Posterior vena cava (tissue), 2 donors: Measurements from ENCODE around the gene TMEFF2. TPM values are rescaled to one million over a fixed set of nuclear protein-coding genes. Genes with fewer than 3 reads are reported as not detected.
"Not testable (repeated sequence)": the region's sequence is repeated elsewhere in the genome, so short reads cannot be mapped to it uniquely, and the experiment has no call there.

Experiments used
- DNase-seq: peaks from one replicate; pipeline ENCODE4 v3.0.0-alpha.2; 2020; ENCODE audit warnings: low spot score
- intact Hi-C, 2 donors: fragments of 100-400 bp; cut with DNase I; formaldehyde crosslinking; loops; one replicate each; pipeline versions ENCODE4 v1.14.1 to v1.14.2; 2022 to 2023
- total RNA-seq, 2 donors: library from RNA; stranded (reverse); fragmentation: NEBNext Ultra II Directional; extraction: Animal tissue kit (Norgen Biotek cat#: 25700); gene quantifications; one replicate each; pipeline ENCODE4 v1.2.1, GENCODE V29; 2021
- donor health status: DM: yes; HTN: yes; CAD: no.
- donor health status: DM: yes; HTN: yes; CAD: no.

TMEFF2 gene
- total RNA-seq, 2 donors from 2014 or later: 0.19 TPM; not detected in 1

DNA sequence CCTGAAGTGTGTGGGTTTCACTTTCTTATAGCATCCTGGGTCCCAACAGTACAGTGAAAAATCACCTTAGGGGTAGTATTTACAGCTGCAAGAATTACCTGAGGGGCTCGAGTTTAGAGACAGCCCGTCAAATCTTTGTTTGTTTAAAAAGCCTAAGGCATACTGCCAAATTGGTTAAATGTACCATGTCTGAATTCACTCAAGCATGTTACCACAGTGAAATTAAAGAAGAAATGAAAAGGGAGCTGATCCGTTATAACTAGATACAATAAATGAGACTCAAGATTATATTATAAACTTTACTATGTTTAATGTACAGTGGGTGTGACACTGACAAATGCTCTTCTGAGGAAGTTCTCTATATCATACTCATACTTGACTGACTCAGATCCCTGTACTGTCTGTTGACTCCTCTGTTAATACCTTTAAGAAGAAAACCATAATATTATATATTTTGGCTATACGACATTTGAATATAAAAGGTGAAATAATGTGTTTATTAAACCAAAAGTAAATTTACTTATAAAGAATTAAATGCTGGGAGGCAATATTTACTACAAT lies 107.3 kb downstream of the TMEFF2 start:
- intact Hi-C loops: no loop called here
- no peak for DNase-seq

- DNase-seq: no peak
- intact Hi-C loops: no loop called here
These were observed 112.6 kb downstream of the TMEFF2 start for GRCh38 chr2:192082121-192082520.

GRCh38 chr2:192080096-192080495 lies 114.6 kb downstream of the TMEFF2 start:
- intact Hi-C loops, DNase-seq: not testable (repeated sequence)

DNA sequence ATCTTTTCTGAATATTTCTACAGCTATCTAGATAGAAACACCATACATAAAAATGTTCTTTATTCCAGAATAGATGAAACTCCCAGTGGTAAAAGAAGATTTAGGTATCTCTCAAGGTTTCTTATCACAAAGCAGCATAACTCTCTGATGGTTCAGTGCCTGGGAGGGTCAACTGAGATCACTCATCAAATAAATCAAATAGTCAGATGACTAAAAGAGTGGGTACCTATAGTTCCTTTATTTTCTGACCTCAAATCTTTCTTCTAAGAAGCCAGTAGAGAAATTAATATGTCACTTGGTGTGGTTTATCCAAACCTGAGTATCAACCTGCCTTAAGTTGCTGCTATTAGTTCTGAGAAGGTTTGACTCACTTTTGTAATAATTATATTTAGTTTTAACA lies 120.9 kb downstream of the TMEFF2 start:
- intact Hi-C loops: no loop called here
- DNase-seq: no peak

- intact Hi-C loops: no loop called here
- DNase-seq: no peak
These were observed 122.0 kb downstream of the TMEFF2 start for GRCh38 chr2:192072778-192073177.

GRCh38 chr2:192072261-192072660 lies 122.5 kb downstream of the TMEFF2 start:
- intact Hi-C loops: no loop called here
- no peak for DNase-seq

- no peak for DNase-seq
- intact Hi-C loops: no loop called here
These were observed 124.6 kb downstream of the TMEFF2 start for GRCh38 chr2:192070099-192070498.

- no peak for DNase-seq
- intact Hi-C loops: no loop called here
These were observed 125.3 kb downstream of the TMEFF2 start for GRCh38 chr2:192069417-192069816.

- intact Hi-C loops: no loop called here
- no peak for DNase-seq
These were observed 125.8 kb downstream of the TMEFF2 start for GRCh38 chr2:192068966-192069365.

- DNase-seq: no peak
- intact Hi-C loops: no loop called here
These were observed 127.1 kb downstream of the TMEFF2 start for GRCh38 chr2:192067631-192068030.

DNA sequence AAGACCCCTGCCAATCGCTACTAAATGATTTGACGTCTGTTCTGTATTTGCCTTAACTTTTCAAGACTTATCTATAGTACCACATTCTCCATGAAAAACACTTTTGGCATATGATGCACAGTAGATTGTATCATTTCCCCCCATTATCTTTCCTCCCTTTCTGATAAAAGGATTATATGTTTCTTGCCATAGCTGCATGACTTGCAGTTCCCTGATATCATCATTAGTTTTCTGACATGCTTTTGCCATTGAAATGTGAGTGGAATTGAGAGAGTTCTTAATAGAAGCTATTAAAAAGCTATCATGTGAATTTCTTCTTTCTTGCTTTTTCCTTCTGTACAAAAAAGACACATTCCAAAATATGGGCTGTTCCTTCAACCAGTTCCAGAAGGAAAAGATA lies 130.3 kb downstream of the TMEFF2 start:
- DNase-seq: no peak
- intact Hi-C loops: no loop called here

GRCh38 chr2:192060161-192060560 lies 134.6 kb downstream of the TMEFF2 start:
- DNase-seq: no peak
- intact Hi-C loops: no loop called here

DNA sequence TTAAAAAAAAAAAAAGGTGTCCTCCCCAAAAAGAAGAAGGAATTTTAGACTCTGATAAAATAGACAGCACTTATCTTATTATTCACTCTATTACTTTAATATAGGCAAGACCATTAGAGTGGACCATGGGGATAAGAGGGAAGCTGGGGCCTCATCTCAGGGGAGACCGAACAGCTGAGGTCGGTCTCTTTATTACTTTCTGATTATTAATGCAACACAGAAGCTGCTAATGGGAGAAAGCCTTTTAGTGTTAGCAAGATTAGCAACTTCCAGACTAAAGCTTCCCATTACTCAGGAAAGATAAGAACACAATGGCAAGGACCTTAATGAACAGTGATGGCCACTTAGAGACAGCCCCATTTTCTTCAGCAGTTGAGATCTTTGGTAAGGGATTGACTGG lies 135.5 kb downstream of the TMEFF2 start:
- intact Hi-C loops: no loop called here
- DNase-seq: no peak

DNA sequence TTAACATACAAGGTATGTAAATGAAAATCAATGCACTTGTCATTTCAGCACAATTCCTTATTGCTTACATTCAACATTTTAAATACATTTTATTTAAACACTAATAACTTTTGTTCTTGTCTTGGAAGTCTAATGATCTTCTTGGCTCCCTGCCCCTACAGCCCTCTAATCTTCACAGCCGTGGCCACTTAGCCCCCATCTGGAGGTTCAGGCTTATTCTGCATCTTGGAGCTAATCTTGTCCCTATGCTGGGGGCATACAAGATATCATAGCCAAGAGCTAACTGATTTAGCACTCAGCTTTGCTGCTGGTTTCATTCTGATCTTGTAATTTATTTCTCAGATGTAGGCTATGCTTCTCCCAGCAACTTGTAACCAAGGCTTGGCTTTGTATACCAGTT lies 140.8 kb downstream of the TMEFF2 start:
- no peak for DNase-seq
- intact Hi-C loops: no loop called here

GRCh38 chr2:192051533-192051932 lies 143.2 kb downstream of the TMEFF2 start:
- DNase-seq: no peak
- intact Hi-C loops: no loop called here

DNA sequence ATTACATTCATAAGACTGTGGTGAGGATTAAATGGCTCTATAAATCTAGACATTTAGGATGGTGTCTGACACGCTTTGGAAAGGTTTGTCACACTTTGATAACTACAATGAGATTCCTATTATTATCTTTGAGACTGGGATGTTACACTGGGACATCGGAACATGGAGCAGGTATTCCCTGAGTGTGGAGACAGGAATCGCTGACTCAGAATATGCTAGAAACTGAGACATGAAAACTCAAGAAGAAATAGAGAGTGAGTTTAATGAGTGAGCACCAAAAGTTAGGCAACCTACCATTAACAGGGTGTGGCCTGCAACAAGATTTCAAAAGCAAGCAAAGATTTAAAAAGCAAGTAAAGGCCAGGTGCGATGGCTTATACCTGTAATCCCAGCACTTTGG lies 145.4 kb downstream of the TMEFF2 start:
- DNase-seq: no peak
- intact Hi-C loops: no loop called here

DNA sequence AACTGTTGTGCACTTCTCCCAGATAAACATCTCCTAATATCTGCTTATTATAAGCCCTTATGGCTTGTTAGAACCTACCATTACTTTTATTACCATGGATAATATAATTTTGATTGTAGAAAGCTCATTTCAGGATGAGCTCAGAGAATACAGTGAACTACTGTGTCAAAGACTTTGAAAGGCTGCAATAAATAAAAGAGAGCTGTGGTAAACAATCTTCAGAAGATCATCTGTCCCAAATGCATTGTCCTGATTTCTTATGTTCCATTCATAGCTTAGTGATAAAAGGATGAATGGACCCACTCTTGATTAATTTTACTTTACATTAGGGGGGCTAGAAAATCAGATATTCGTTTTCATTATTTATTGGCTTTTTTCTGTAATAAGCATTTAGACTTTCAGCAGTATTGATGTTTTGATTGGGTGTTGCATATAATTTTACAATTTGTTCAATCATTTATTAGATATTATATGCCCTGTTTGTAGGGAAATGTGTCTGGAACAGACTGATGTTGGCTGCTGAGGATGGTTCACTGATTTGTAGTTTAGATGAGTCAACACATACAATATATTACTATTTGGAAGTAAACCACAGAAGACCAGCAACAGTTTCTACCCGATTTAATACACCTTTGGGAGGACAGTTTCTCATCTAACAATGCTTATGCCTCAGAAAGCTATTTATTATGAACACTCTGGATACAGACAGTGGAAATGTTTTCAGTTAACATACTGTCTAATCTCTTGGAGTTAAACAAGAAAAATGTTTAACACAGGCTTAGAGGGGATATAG lies 147.2 kb downstream of the TMEFF2 start:
- intact Hi-C loops: no loop called here
- no peak for DNase-seq

- intact Hi-C loops: no loop called here
- no peak for DNase-seq
These were observed 150.2 kb downstream of the TMEFF2 start for GRCh38 chr2:192044496-192044895.

DNA sequence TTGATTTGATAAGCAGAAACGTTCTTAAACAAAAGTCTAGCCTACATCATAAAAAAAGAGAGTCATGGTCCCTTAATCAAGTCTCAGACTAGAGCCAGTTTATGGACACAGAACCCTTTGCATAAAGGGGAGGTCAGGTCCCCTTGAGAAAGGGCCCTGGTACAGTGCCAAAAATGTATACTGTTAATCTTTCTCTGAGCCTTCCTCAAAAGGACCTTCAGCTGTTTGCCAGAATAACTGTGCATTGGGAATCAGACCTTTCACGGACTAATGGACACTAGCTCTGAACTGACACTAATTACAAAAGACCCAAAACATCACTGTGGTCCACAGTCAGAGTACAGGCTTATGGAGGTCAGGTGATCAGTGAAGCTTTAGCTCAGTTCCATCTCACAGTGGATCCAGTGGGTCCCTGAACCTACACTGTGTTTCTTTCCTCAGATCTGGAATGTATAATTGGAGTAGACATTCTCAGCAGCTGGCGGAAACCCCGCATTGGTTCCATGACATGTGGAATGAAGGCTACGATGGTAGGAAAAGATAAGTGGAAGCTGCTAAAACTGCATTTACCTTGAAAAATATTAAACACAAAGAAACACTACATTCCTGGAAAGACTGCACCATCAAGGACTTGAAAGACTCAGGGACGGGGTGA lies 151.4 kb downstream of the TMEFF2 start:
- intact Hi-C loops: no loop called here
- no peak for DNase-seq

DNA sequence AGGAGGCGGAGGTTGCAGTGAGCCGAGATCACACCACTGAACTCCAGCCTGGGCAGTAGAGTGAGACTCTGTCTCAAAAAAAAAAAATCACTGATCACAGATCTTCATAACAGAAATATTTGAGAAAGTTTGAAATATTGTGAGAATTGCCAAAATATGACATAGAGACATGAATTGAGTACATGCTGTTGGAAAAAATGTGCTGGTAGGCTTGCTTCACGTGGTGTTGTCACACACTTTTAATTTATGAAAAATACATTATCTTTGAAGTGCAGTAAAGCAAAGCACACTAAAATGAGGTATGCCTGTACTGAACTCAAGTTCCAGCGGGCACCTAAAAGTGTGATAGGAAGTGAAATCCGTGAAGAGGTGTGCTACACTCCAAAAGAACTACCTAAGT lies 152.6 kb downstream of the TMEFF2 start:
- intact Hi-C loops: no loop called here
- no peak for DNase-seq

DNA sequence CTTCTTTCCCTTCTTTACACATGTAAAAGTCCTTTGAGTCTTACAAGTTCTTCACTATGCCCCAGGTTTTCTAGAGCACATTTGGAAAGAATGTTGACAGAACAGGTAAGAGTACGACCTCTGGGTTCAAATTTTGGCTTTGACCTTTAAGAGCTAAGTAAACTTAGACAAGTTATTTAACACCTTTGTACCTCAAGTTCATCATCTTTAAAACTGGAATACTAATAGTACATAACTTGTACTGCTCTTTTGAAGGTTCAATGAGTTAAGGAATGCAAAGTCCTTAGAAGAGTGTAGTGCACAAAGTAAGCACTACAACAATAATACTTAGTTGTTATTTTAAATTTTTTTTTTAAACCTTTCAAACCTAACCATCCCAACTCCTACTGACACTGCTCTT lies 156.6 kb downstream of the TMEFF2 start:
- intact Hi-C loops: no loop called here
- no peak for DNase-seq
